K562 (cell line): ENCODE data around the gene PNRC2. TPM values are rescaled to one million over a fixed set of nuclear protein-coding genes. Genes with fewer than 3 reads are reported as not detected.

ENCODE experiments used
- BRD9 ChIP-seq: fragments of 450-650 bp; IDR thresholded peaks from 2 replicates; pipeline ENCODE4 v1.6.1; 2018; ENCODE audit warnings: low read depth; ENCODE audit not compliant: partially characterized antibody
- CHAMP1 ChIP-seq: fragments of 450-650 bp; IDR thresholded peaks from 2 replicates; pipeline ENCODE4 v1.6.1; 2016; ENCODE audit warnings: mild to moderate bottlenecking
- CHCHD3 ChIP-seq: fragments of 250-450 bp; sonication (Bioruptor Pico); IDR thresholded peaks from 2 replicates; pipeline ENCODE4 v2.1.2; 2022; ENCODE audit warnings: mild to moderate bottlenecking
- ELF2 ChIP-seq: fragments of 250-450 bp; sonication (Bioruptor Pico); IDR thresholded peaks from 2 replicates; pipeline ENCODE4 v1.5.0; 2021; ENCODE audit warnings: mild to moderate bottlenecking
- ETS2 ChIP-seq: IDR thresholded peaks from 2 replicates; pipeline ENCODE4 v1.6.1; 2016; ENCODE audit warnings: borderline replicate concordance, missing genetic modification characterization, mild to moderate bottlenecking, moderate library complexity, missing compliant biosample characterization; ENCODE audit not compliant: poor library complexity, severe bottlenecking
- HNRNPUL1 ChIP-seq: fragments of 200-400 bp; formaldehyde crosslinking; IDR thresholded peaks from 2 replicates; pipeline ENCODE4 v1.6.1; 2017; ENCODE audit warnings: low read length
- ILK ChIP-seq: fragments of 450-650 bp; IDR thresholded peaks from 2 replicates; pipeline ENCODE4 v1.6.1; 2016; ENCODE audit warnings: missing genetic modification characterization, low read depth, mild to moderate bottlenecking, missing compliant biosample characterization, moderate library complexity, borderline replicate concordance
- LEF1 ChIP-seq: fragments of 450-650 bp; IDR thresholded peaks from 2 replicates; pipeline ENCODE4 v1.6.1; 2016; ENCODE audit warnings: mild to moderate bottlenecking
- MTA1 ChIP-seq: fragments of 450-650 bp; IDR thresholded peaks from 2 replicates; pipeline ENCODE4 v1.6.1; 2017; ENCODE audit warnings: borderline replicate concordance
- NFATC3 ChIP-seq: fragments of 450-650 bp; IDR thresholded peaks from 2 replicates; pipeline ENCODE4 v1.6.1; 2017; ENCODE audit warnings: mild to moderate bottlenecking
- PCBP1 ChIP-seq: fragments of 200-400 bp; formaldehyde crosslinking; IDR thresholded peaks from 2 replicates; pipeline ENCODE4 v1.6.1; 2018; ENCODE audit warnings: mild to moderate bottlenecking, low read depth, low read length; ENCODE audit not compliant: poor library complexity, severe bottlenecking
- POLR2B ChIP-seq: fragments of 450-650 bp; IDR thresholded peaks from 2 replicates; pipeline ENCODE4 v1.6.1; 2018; ENCODE audit warnings: low read depth; ENCODE audit not compliant: partially characterized antibody
- RAD21 ChIP-seq, 2 experiments: fragments of 250-450 bp in 1 of 2; fragments of 450-650 bp in 1 of 2; sonication (Bioruptor Pico) in 1 of 2; formaldehyde crosslinking in 1 of 2; IDR thresholded peaks in 1 of 2; conservative IDR thresholded peaks in 1 of 2; 2 replicates each; pipeline versions ENCODE4 v1.4.0 to v1.8.0; 2020 to 2022; ENCODE audit warnings: mild to moderate bottlenecking in 2 of 2, moderate library complexity in 1 of 2
- TBP ChIP-seq: optimal IDR thresholded peaks from 2 replicates; pipeline ENCODE3; 2011; ENCODE audit warnings: low read depth, low read length, improper control_type of control experiment
- TCF7L2 ChIP-seq: fragments of 150-350 bp; IDR thresholded peaks from 2 replicates; pipeline ENCODE4 v1.6.1; 2016; ENCODE audit warnings: low read depth, mild to moderate bottlenecking, low read length, moderate library complexity
- TRIM24 ChIP-seq, 2 experiments: fragments of 450-650 bp; IDR thresholded peaks; 2 replicates each; pipeline ENCODE4 v1.6.1; 2016
- ZBTB7A ChIP-seq: IDR thresholded peaks from 2 replicates; pipeline ENCODE4 v1.6.1; 2011; ENCODE audit warnings: low read depth, mild to moderate bottlenecking, low read length, moderate library complexity, borderline replicate concordance; ENCODE audit not compliant: control insufficient read depth
- ZEB2 ChIP-seq: fragments of 450-650 bp; IDR thresholded peaks from 2 replicates; pipeline ENCODE4 v1.6.1; 2016
- ZNF143 ChIP-seq: sonication (generic); formaldehyde crosslinking; IDR thresholded peaks from 2 replicates; pipeline ENCODE4 v1.9.0; 2022; ENCODE audit warnings: mild to moderate bottlenecking, missing genetic modification reagents
- ZNF224 ChIP-seq: sonication (generic); formaldehyde crosslinking; IDR thresholded peaks from 2 replicates; pipeline ENCODE4 v1.8.0; 2022; ENCODE audit warnings: mild to moderate bottlenecking, missing genetic modification reagents
- ZNF511 ChIP-seq: sonication (generic); formaldehyde crosslinking; IDR thresholded peaks from 2 replicates; pipeline ENCODE4 v1.8.0; 2022; ENCODE audit warnings: mild to moderate bottlenecking, missing genetic modification reagents
- ZNF586 ChIP-seq: fragments of 450-650 bp; formaldehyde crosslinking; conservative IDR thresholded peaks from 2 replicates; pipeline ENCODE4 v1.4.0; 2020; ENCODE audit warnings: mild to moderate bottlenecking, moderate library complexity
- ZNF589 ChIP-seq: fragments of 200-800 bp; sonication (Bioruptor generic); IDR thresholded peaks from 2 replicates; pipeline ENCODE4 v1.6.1; 2016; ENCODE audit warnings: low read depth, missing genetic modification characterization, missing compliant biosample characterization
- polyA plus RNA-seq, 8 experiments: library from polyadenylated mRNA; depleted of rRNA in 4 of 8; stranded (reverse) in 5 of 8; unstranded in 3 of 8; fragments of >200 nt; fragmentation: Nextera tagmentation in 2 of 8; fragmentation: Illumina TruSeq in 1 of 8; extraction: Ambion mirVana in 2 of 8; extraction: Trizol in 1 of 8; gene quantifications; 2 replicates each; pipeline versions ENCODE4 v1.2.1 to v1.2.3, GENCODE V29; 2011 to 2014; ENCODE audit warnings: inconsistent platforms in 1 of 8, missing spikeins in 1 of 8
- total RNA-seq, 7 experiments: library from RNA; depleted of rRNA in 6 of 7; stranded (reverse); fragments of >200 nt in 6 of 7; fragmentation: Illumina TruSeq in 2 of 7; extraction: Trizol in 2 of 7; gene quantifications; 2 replicates each; pipeline versions ENCODE4 v1.2.1 to v1.2.3, GENCODE V29; 2011 to 2021; ENCODE audit warnings: low replicate concordance in 1 of 7
- TF ChIP-seq, protein P1 (sequence below): fragments of 450-650 bp; IDR thresholded peaks from 2 replicates; pipeline ENCODE4 v1.7.0; 2016; ENCODE audit warnings: borderline replicate concordance

Gene PNRC2
- total and polyA plus RNA-seq, 9 of the 15 experiments (the other 6 are each of a cell fraction or from before 2014, with no cell fraction given): 127 to 303 (median 203) TPM

GRCh38 chr1:23958810-23959460 is 693 bp upstream of the PNRC2 start (continued):
- TF ChIP-seq RAD21 (CRISPR knock-in tag; conservative IDR thresholded peaks at IDR 0.05 in 1 of 2, IDR thresholded peaks at IDR 0.05 in 1 of 2): peak; percentile 43 to 45
- peak; percentile 54 for TF ChIP-seq BRD9
- TF ChIP-seq CHAMP1: 0 out of 2 replicates have a peak, but pooled peaks have one; percentile 34
- TF ChIP-seq ELF2 (CRISPR knock-in tag): 0 out of 2 replicates have a peak, but pooled peaks have one; percentile 57
- no peak for TF ChIP-seq TCF7L2
- TF ChIP-seq, protein P1, sequence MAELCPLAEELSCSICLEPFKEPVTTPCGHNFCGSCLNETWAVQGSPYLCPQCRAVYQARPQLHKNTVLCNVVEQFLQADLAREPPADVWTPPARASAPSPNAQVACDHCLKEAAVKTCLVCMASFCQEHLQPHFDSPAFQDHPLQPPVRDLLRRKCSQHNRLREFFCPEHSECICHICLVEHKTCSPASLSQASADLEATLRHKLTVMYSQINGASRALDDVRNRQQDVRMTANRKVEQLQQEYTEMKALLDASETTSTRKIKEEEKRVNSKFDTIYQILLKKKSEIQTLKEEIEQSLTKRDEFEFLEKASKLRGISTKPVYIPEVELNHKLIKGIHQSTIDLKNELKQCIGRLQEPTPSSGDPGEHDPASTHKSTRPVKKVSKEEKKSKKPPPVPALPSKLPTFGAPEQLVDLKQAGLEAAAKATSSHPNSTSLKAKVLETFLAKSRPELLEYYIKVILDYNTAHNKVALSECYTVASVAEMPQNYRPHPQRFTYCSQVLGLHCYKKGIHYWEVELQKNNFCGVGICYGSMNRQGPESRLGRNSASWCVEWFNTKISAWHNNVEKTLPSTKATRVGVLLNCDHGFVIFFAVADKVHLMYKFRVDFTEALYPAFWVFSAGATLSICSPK: no peak
- peak; percentile 54; the same call in 1 of the 2 replicates for TF ChIP-seq LEF1
- TF ChIP-seq HNRNPUL1: no peak; the same call in 1 of the 2 replicates
- peak; percentile 84; the same call in 1 of the 2 replicates for TF ChIP-seq NFATC3
- no peak for TF ChIP-seq TRIM24 (IDR thresholded peaks at IDR 0.05)
- peak; percentile 62 for TF ChIP-seq POLR2B
- peak; percentile 37; the same call in 1 of the 2 replicates for TF ChIP-seq ZBTB7A
- TF ChIP-seq ILK (tag): no peak
- no peak for TF ChIP-seq PCBP1
- TF ChIP-seq ZNF511 (CRISPR knock-in tag): no peak; the same call in 1 of the 2 replicates
- TF ChIP-seq ZNF224 (CRISPR knock-in tag): no peak
- no peak for TF ChIP-seq CHCHD3 (CRISPR knock-in tag)
- no peak for TF ChIP-seq ZNF586 (CRISPR knock-in tag)
- TF ChIP-seq ETS2 (tag): no peak
- no peak for TF ChIP-seq ZNF143
- TF ChIP-seq MTA1: no peak
- TF ChIP-seq ZEB2: peak; percentile 18; the same call in 1 of the 2 replicates
- peak; percentile 73; the same call in 1 of the 2 replicates for TF ChIP-seq ZNF589 (CRISPR knock-in tag)
- TF ChIP-seq TBP: peak; percentile 86
